Cardiac muscle cell (in vitro differentiated cells and primary cell): ENCODE results near the gene DLG2. TPM values are rescaled to one million over a fixed set of nuclear protein-coding genes. Genes with fewer than 3 reads are reported as not detected.
A peak's percentile ranks its signal among the peaks of the same experiment; 100 is the strongest.
"Not testable (repeated sequence)": the region's sequence is repeated elsewhere in the genome, so short reads cannot be mapped to it uniquely, and the experiment has no call there.

ENCODE experiments used
- DNase-seq, 2 donors: peaks; one replicate each; pipeline versions ENCODE4 v3.0.0 to v3.0.0-alpha.2; 2010 to 2017; ENCODE audit warnings: low read depth in 1 of 2, low spot score in 1 of 2
- H3K27ac ChIP-seq: fragments of 200-600 bp; sonication (generic); 2 replicates; pipeline ENCODE4 v1.5.1; 2016
- H3K27me3 ChIP-seq: fragments of 200-600 bp; sonication (generic); 2 replicates; pipeline ENCODE4 v1.6.0; 2016; ENCODE audit warnings: control low read depth
- H3K36me3 ChIP-seq: fragments of 200-600 bp; sonication (generic); 2 replicates; pipeline ENCODE4 v1.5.1; 2016; ENCODE audit warnings: control low read depth
- H3K4me1 ChIP-seq: fragments of 200-600 bp; sonication (generic); 2 replicates; pipeline ENCODE4 v1.8.1; 2017; ENCODE audit warnings: low read depth, mild to moderate bottlenecking, mixed run types
- H3K4me3 ChIP-seq: fragments of 200-600 bp; sonication (generic); 2 replicates; pipeline ENCODE4 v1.5.1; 2016; ENCODE audit warnings: mild to moderate bottlenecking
- H3K9me3 ChIP-seq: fragments of 200-600 bp; sonication (generic); 2 replicates; pipeline ENCODE4 v1.5.1; 2017; ENCODE audit warnings: low read depth, mild to moderate bottlenecking, control low read depth
- polyA plus RNA-seq: library from polyadenylated mRNA; unstranded; fragments of >200 nt; fragmentation: Nextera tagmentation; extraction: Ambion mirVana; gene quantifications from 2 replicates; pipeline ENCODE4 v1.2.1, GENCODE V29; 2016
- total RNA-seq: library from RNA; depleted of rRNA; stranded (reverse); fragments of >200 nt; gene quantifications from 2 replicates; pipeline ENCODE4 v1.2.3, GENCODE V29; 2016
- TF ChIP-seq, protein P1 (sequence below): IDR thresholded peaks from 2 replicates; pipeline ENCODE4 v1.5.1; 2012; ENCODE audit warnings: low read depth, mild to moderate bottlenecking, low read length

Gene DLG2
- total RNA-seq (6.1 and 15.9 TPM in 2 replicates), polyA plus RNA-seq (3.5 and 6.9 TPM in 2 replicates)

GRCh38 chr11:85627332-85627997 is at the start of gene DLG2:
DLG2 (minus strand) TSS chr11:85627344.
- Histone ChIP-seq H3K4me1 (peaks cover 28% of the 10 kb centered on the region), H3K27ac (peak within 1 kb of the TSS; percentile 74), H3K36me3 (no peaks in the 10 kb centered on the region), H3K4me3 (peak within 1 kb of the TSS; percentile 65), H3K9me3 (no peaks in the 10 kb centered on the region), H3K27me3 (no peaks in the 10 kb centered on the region)
- peak; percentile 41 to 46 for DNase-seq
- TF ChIP-seq, protein P1, sequence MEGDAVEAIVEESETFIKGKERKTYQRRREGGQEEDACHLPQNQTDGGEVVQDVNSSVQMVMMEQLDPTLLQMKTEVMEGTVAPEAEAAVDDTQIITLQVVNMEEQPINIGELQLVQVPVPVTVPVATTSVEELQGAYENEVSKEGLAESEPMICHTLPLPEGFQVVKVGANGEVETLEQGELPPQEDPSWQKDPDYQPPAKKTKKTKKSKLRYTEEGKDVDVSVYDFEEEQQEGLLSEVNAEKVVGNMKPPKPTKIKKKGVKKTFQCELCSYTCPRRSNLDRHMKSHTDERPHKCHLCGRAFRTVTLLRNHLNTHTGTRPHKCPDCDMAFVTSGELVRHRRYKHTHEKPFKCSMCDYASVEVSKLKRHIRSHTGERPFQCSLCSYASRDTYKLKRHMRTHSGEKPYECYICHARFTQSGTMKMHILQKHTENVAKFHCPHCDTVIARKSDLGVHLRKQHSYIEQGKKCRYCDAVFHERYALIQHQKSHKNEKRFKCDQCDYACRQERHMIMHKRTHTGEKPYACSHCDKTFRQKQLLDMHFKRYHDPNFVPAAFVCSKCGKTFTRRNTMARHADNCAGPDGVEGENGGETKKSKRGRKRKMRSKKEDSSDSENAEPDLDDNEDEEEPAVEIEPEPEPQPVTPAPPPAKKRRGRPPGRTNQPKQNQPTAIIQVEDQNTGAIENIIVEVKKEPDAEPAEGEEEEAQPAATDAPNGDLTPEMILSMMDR: no peak

- Histone ChIP-seq H3K4me1 (no peaks in the 10 kb centered on the region), H3K9me3 (no peaks in the 10 kb centered on the region), H3K27ac (no peak overlapping the region), H3K27me3 (no peaks in the 10 kb centered on the region), H3K36me3 (no peaks in the 10 kb centered on the region), H3K4me3 (no peak overlapping the region)
- no peak for DNase-seq
- TF ChIP-seq, protein P1: no peak
Measured at GRCh38 chr11:85673393-85673792, 46.2 kb upstream of the DLG2 start.

DNA sequence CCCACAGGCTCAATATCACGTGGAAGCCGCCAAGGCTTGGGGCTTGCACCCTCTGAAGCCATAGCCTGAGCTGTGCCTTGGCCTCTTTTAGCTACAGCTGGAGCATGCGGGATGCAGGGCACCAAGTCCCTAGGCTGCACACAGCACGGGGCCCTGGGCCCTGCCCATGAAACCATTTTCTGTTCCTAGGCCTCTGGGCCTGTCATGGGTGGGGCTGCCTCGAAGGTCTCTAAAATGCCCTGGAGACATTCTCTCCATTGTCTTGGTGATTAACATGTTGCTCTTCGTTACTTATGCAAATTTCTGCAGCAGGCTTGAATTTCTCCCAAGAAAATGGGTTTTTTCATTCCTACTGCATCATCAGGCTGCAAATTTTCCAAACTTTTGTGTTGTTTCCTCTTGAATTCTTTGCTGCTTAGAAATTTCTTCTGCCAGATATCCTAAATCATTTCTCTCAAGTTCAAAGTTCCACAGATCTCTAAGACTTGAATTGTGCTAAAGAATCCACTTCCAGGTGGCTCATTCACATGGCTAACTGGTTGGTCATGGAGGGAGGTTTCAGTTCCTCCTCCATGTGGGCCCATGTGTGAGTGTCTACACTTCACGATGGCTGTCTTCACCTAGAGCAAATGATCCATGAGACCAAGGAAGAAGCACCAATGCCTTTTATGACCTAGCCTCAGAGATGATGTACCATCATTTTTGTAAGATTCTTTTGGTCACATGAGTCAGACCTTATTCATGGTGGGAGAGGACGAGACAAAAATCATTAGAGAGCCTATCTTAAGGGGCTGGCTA is 45.2 kb upstream of the DLG2 start:
- TF ChIP-seq, protein P1: no peak

DNA sequence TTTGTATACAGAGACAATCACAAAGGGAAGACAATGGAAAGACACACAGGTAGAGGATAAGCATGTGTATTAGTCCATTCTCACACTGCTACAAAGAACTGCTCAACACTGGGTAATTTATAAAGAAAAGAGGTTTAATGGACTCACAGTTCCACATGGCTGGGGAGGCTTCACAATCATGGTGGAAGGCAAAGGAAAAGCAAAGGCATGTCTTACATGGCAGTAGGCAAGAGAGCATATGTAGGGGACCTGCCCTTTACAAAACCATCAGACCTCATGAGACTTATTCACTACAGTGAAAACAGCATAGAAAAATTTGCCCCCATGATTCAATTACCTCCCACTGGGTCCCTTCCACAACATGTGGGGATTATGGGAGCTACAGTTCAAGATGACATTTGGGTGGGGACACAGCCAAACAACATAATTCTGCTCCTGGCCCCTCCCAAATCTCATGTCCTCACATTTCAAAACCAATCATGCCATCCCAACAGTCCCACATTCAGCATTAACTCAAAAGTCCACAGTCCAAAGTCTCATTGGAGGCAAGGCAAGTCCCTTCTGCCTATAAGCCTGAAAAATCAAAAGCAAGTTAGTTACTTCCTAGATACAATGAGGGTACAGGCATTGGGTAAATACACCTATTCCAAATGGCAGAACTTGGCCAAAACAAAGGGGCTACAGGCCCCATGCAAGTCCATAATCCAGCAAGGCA is 44.0 kb upstream of the DLG2 start:
- not testable (repeated sequence) for H3K4me1 ChIP-seq, H3K27ac ChIP-seq, H3K4me3 ChIP-seq, H3K9me3 ChIP-seq, H3K27me3 ChIP-seq, DNase-seq, H3K36me3 ChIP-seq

More for the DNA sequence above, 45.2 kb upstream of the DLG2 start:
- DNase-seq: no peak
- no peak overlapping the region for H3K27ac ChIP-seq
- H3K36me3 ChIP-seq: no peaks in the 10 kb centered on the region
- H3K9me3 ChIP-seq: no peaks in the 10 kb centered on the region
- no peaks in the 10 kb centered on the region for H3K27me3 ChIP-seq
- H3K4me1 ChIP-seq: no peaks in the 10 kb centered on the region
- no peak overlapping the region for H3K4me3 ChIP-seq

GRCh38 chr11:85668157-85668556 is 41.0 kb upstream of the DLG2 start:
- Histone ChIP-seq H3K9me3 (no peaks in the 10 kb centered on the region), H3K4me3 (no peak overlapping the region), H3K27ac (no peak overlapping the region), H3K4me1 (no peaks in the 10 kb centered on the region), H3K36me3 (no peaks in the 10 kb centered on the region), H3K27me3 (no peaks in the 10 kb centered on the region)
- no peak for DNase-seq
- TF ChIP-seq, protein P1: no peak

DNA sequence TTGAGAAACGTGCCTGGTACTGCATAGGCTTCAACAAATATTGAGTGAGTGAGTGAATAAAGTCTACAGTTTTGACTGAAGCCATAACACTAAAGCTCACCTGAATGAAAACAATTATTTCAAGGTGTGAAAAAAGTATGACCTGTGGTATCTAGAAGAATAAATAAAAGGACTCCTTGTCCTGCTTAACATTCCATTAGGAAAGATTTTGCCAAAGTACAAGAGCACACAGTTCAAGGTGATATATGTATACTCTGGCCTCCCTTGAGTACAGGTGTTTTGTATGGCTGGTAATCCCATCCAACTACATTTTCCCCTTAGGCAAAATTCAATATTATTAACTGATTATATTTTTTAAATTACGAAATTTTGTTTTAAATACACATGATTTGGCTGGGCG is 39.5 kb upstream of the DLG2 start:
- TF ChIP-seq, protein P1: no peak
- H3K9me3 ChIP-seq: no peaks in the 10 kb centered on the region
- DNase-seq: no peak
- H3K4me3 ChIP-seq: no peak overlapping the region
- no peak overlapping the region for H3K27ac ChIP-seq
- peaks cover 4% of the 10 kb centered on the region for H3K36me3 ChIP-seq
- peaks cover 15% of the 10 kb centered on the region for H3K4me1 ChIP-seq
- no peaks in the 10 kb centered on the region for H3K27me3 ChIP-seq
